ENCODE data around the gene ERF.

ERF gene

DNA sequence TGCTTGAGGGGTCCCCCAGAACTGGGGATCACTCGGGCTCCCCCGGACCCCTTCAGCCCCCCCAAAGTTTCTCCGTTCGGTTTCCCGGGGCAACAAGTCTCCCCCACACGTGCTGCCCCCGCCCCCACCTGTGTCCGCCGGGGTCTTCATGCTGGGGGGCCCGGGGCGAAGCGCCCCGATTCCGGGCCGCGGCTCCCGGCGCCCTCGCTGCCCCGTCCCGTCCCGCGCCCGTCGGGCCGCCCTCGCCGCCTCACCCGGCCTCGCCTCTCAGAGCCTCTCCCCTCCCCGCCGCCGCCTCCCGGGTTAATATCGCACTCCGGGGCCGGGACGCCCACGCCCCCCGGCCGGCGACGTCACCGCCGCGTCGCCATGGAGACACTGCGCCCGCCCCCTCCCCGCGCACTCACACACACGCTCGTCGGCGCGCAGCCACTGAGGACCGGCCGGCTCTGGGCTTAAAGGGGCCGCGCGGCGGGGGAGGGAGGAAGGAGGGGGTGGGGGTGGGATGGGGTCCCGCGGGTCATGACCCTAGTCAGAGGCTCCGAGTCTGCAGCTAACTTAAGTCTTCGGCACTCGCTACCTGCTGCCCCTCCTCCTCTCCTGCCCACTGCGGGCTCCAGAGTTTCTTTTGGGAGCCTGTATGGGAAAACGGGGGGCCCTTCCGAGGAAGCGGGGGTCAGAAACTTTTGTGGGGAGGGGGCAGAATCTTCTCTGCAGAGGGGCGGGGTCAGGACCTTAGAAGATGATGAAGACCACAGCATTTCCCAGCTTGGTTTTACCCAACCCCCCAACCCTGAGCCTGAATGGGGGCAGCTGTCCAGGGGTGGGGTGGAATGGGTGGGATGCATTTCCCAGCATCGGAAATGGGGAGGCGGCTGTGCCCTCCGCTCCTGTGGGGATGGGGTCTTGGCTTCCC is at the start of gene ERF:
Gene ERF, minus strand, starts transcription at position 279 of the 916 bp plus-strand sequence. Its CDS starts 129 bp downstream, at position 150.
- peak; percentile 98 for DNase-seq

GRCh38 chr19:42303876-42304275 is 48.9 kb upstream of the ERF start:
- DNase-seq: no peak

- DNase-seq: no peak
Observed at GRCh38 chr19:42303101-42303464, 48.2 kb upstream of the ERF start.

- DNase-seq: no peak
Observed at GRCh38 chr19:42301646-42302203, 46.8 kb upstream of the ERF start, which contains the start of gene PRR19. Gene PRR19 (plus strand): TSS chr19:42302132. CDS start chr19:42309585, 7,453 bp downstream.

GRCh38 chr19:42297039-42297438 is 42.1 kb upstream of the ERF start:
- no peak for DNase-seq

DNA sequence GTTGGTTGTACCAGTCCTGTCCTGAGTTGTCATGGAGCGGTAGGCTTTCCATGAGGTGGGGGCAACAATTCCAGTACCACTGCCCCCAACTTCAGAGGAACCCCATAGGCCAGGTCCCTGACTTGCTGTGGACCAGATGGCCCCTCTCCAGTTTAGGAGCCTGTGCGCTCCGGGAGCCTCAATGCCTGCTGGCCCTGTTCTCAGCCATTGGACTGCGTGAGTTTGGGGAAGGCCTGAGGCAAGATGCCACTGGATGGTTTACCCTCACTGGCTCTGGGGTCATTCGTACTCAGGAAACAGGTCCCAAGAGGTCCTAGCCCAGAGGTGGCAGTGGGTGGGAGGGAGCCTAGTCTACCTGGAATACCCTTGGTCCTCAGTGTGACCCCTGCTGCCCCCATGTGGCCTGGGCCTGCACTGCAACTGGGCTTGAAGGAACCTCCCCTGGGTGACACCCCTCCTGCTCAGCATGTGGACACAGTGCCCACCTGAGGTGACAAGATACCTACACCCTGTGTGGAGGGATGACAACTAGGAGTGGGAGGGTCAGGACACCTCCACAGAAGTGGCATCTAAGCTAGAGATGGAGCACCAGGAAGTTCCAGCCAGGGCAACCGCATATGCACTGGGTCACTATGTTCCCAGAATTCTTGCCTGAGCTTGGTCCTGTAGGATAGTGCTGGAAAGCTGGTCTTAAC is 41.0 kb upstream of the ERF start:
- peak; percentile 98 for DNase-seq

DNA sequence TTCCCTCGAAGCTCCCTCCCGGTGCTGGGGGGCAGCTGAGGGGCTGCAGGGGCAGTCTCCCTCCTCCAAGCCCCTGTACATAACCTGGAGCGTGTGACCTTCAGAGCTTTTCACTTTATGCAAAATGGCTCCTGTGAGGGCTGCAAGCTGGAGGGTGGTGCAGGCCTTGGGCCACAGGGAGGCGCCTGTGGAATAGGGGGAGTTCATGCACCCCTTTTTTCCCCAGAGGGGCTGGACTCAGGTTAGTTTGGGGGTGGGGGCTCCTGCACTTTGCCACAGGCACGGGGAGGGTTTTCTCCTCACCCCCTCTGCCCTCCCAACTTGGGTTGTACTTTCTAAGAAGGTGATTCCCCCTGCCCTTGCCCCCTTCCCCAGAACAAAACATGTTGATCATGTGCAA is 40.4 kb upstream of the ERF start:
- DNase-seq: no peak

GRCh38 chr19:42294471-42295137 is 39.7 kb upstream of the ERF start:
- no peak for DNase-seq

DNA sequence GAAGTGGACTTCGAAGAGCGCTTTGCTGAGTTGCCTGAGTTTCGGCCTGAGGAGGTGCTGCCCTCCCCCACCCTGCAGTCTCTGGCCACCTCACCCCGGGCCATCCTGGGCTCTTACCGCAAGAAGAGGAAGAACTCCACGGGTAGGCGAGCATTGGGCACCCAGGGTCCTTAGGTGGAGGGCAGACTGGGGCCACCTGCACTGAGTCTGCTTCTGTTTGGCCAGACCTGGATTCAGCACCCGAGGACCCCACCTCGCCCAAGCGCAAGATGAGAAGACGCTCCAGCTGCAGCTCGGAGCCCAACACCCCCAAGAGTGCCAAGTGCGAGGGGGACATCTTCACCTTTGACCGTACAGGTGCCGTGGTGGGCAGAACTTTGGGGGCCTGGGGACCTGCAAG is 39.0 kb upstream of the ERF start:
- DNase-seq: no peak

- DNase-seq: no peak
Observed at GRCh38 chr19:42293540-42293939, 38.6 kb upstream of the ERF start.

- no peak for DNase-seq
Observed at GRCh38 chr19:42292963-42293362, 38.0 kb upstream of the ERF start.

- DNase-seq: no peak
Observed at GRCh38 chr19:42292042-42292960, 37.4 kb upstream of the ERF start.

DNA sequence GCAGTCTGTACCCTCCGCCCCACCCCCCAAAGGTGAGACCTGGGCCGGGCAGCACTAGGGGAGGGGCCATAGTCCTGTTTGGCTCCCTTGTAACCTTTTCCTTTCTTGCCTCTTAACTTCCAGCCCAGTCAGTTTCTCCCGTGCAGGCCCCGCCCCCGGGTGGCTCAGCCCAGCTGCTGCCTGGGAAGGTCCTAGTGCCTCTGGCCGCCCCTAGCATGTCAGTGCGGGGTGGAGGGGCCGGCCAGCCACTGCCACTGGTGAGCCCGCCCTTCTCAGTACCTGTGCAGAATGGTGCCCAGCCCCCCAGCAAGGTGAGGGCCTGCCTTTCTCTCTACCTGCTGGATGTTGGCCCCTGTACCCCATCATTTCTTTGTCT is 36.5 kb upstream of the ERF start:
- no peak for DNase-seq

GRCh38 chr19:42290523-42291434 is 35.9 kb upstream of the ERF start:
- DNase-seq: peak; percentile 80

GRCh38 chr19:42290136-42290522 is 35.2 kb upstream of the ERF start:
- no peak for DNase-seq

GRCh38 chr19:42289556-42290041 is 34.7 kb upstream of the ERF start:
- DNase-seq: no peak

GRCh38 chr19:42288881-42289555 is 34.1 kb upstream of the ERF start:
- no peak for DNase-seq

DNA sequence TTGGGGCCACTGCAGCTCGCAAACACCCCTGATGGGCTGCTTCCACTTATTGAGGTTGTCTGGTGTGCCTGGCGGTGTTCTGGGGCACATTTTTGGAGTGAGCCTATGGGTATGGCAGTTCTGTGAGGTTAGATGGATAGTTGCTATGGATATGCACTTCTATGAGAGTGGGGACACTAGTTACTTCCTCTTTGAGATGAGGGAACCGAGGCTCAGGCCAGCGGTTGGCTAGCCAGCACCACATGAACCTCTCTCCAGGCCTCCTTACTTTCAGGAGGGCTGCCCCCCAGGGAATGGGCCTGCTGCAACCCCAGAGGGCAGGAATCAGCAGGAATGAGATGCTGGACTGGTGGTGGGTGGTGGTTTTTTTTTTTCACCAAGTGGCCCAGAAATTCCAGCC is 33.5 kb upstream of the ERF start:
- no peak for DNase-seq

- no peak for DNase-seq
Observed at GRCh38 chr19:42287827-42288107, 32.8 kb upstream of the ERF start.

DNA sequence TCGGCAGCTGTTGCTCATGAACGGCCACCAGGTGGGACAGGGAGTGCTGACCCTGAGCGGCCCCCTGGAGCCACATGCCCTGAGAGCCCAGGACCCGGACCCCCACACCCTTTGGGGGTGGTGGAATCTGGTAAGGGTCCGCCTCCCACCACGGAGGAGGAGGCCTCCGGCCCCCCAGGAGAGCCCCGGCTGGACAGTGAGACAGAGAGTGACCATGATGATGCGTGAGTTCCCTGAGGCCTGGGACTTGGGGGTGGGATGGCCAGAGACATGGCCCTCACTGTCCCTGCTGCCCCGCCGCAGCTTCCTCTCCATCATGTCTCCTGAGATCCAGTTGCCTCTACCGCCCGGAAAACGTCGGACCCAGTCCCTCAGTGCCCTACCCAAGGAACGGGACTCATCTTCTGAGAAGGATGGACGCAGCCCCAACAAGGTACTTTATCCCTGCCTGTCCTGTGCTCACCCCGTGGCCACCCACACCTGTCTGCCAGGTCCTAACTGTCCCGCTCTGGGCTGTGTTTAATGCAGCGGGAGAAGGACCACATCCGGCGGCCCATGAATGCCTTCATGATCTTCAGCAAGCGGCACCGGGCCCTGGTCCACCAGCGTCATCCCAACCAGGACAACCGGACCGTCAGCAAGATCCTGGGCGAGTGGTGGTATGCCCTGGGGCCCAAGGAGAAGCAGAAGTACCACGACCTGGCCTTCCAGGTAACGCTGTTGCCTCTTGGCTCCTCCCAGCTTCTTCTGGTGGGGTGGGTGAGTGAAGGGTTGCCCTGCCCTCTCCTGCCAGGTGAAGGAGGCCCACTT is 32.3 kb upstream of the ERF start:
- no peak for DNase-seq

All from activated CD8-positive, alpha-beta memory T cell treated with anti-CD3 and anti-CD28 coated beads, Interleukin-2, amount 50 U/mL, for 48 hours (primary cell).